Occipital lobe (tissue), 3 donors: Measurements from ENCODE around the gene POM121. TPM values are rescaled to one million over a fixed set of nuclear protein-coding genes. Genes with fewer than 3 reads are reported as not detected.
"Not testable (repeated sequence)": the region's sequence is repeated elsewhere in the genome, so short reads cannot be mapped to it uniquely, and the experiment has no call there.

ENCODE experiments used
- DNase-seq: peaks from one replicate; lab custom pipeline; 2025; lab: John Stamatoyannopoulos, UW
- small RNA-seq: library from RNA; depleted of rRNA; stranded (forward); fragments of <200 nt; gene quantifications from one replicate; pipeline ENCODE3, GENCODE V24; 2014
- total RNA-seq: library from RNA; depleted of rRNA; stranded (reverse); fragments of >200 nt; gene quantifications from one replicate; pipeline ENCODE4 v1.2.3, GENCODE V29; 2014

Gene POM121
- total RNA-seq, 1 donor from 2014 or later, result 4.2 TPM

DNA sequence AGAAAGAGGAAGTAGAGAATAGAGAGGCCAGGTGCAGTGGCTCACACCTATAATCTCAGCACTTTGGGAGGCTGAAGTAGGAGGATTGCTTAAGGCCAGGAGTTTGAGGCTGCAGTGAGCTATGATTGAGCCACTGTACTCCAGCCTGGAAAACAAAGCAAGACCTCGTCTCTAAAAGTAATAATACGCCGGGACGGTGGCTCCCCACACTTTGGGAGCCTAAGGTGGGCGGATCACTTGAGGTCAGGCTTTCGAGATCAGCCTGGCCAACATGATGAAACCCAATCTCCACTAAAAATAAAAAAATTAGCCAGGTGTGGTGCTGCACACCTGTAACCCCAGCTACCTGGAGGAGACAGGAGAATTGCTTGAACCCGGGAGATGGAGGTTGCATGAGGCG, 70.6 kb downstream of the POM121 start:
- not testable (repeated sequence) for DNase-seq

DNA sequence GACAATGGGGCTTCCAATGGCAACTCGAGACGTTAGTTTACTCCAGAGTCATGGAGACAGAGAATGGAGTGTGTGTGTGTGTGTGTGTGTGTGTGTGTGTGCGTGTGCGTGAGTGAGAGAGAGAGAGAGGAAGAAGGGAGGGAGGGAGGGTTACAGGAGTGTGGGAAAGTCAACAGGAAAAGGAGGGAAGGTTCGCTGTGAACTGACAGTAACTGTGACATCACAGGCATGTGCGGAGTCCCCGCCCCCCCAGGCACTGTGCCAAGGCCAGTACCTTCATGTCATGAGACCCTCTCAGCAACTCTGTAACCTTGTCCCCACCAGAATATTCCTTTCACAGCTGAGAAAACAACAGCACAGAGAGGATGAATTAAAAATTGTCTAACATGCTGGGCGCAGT, 72.6 kb downstream of the POM121 start:
- DNase-seq, result not testable (repeated sequence)

GRCh38 chr7:72997887-72998468, 73.1 kb downstream of the POM121 start:
- not testable (repeated sequence) for DNase-seq

Small RNAs within 50 kb of the gene (small RNA-seq; reads per million reads assigned to genes)
- gene RF00019, result not detected

Other genes with a start within 250 kb of the POM121 start
- gene TYW1B, start 96.9 kb upstream of the POM121 start, total RNA-seq, result 1.9 TPM
- 0.47 TPM for gene TRIM74, start 44.4 kb downstream of the POM121 start, total RNA-seq
- not detected for gene SPDYE8, start 104.7 kb downstream of the POM121 start, total RNA-seq
- not detected for gene SPDYE11, start 132.8 kb downstream of the POM121 start, total RNA-seq
- not detected for gene SPDYE9, start 160.9 kb downstream of the POM121 start, total RNA-seq